OCI-LY7 (cell line): ENCODE measurements around the gene TANC1. TPM values are rescaled to one million over a fixed set of nuclear protein-coding genes. Genes with fewer than 3 reads are reported as not detected.

Source experiments
- BruUV-seq: library from RNA; stranded (reverse); fragments of 400-500 nt; replicated peaks from 2 replicates; lab custom pipeline; 2021; lab: Mats Ljungman, UMichigan
- CTCF ChIA-PET: fragments of 300-600 bp; sonication (Branson Sonifier 250); formaldehyde crosslinking; loops from one replicate; lab custom pipeline; 2022; ENCODE audit warnings: antibody characterized with exemption; ENCODE audit not compliant: unreplicated experiment; lab: Charles Lee
- POLR2A ChIA-PET: fragments of 300-600 bp; sonication (Branson Sonifier 250); formaldehyde crosslinking; loops from one replicate; lab custom pipeline; 2022; ENCODE audit warnings: antibody characterized with exemption; lab: Charles Lee
- DNase-seq: peaks from one replicate; pipeline ENCODE4 v3.0.0-alpha.2; 2015; ENCODE audit warnings: low spot score
- H2AFZ ChIP-seq: fragments of 200-600 bp; sonication (generic), shearing (Covaris generic); 2 replicates; pipeline ENCODE4 v1.6.1; 2014; ENCODE audit warnings: mild to moderate bottlenecking, antibody characterized with exemption, low read length, moderate library complexity
- H3K27ac ChIP-seq: fragments of 200-600 bp; sonication (generic); 2 replicates; pipeline ENCODE4 v1.5.1; 2014; ENCODE audit warnings: mixed run types, low read depth, mild to moderate bottlenecking, moderate library complexity, low read length, inconsistent platforms; ENCODE audit not compliant: poor library complexity, severe bottlenecking
- H3K36me3 ChIP-seq: fragments of 200-600 bp; sonication (generic); 2 replicates; pipeline ENCODE4 v1.6.1; 2014; ENCODE audit warnings: mild to moderate bottlenecking, antibody characterized with exemption, low read length, moderate library complexity, mixed read lengths; ENCODE audit not compliant: insufficient read depth
- H3K4me1 ChIP-seq: fragments of 200-600 bp; sonication (generic); 2 replicates; pipeline ENCODE4 v1.5.1; 2014; ENCODE audit warnings: mild to moderate bottlenecking, low read length; ENCODE audit not compliant: insufficient read depth, poor library complexity, severe bottlenecking
- H3K4me2 ChIP-seq: fragments of 200-600 bp; sonication (generic); 2 replicates; pipeline ENCODE4 v1.6.1; 2014; ENCODE audit warnings: mild to moderate bottlenecking, low read length
- H3K4me3 ChIP-seq: fragments of 200-600 bp; sonication (generic); 2 replicates; pipeline ENCODE4 v1.5.1; 2014; ENCODE audit warnings: mild to moderate bottlenecking, low read depth, low read length; ENCODE audit not compliant: poor library complexity, severe bottlenecking
- H3K79me2 ChIP-seq: fragments of 200-600 bp; sonication (generic); 2 replicates; pipeline ENCODE4 v1.6.1; 2016; ENCODE audit warnings: low read depth, mild to moderate bottlenecking, low read length, moderate library complexity, mixed read lengths; ENCODE audit not compliant: insufficient read depth
- H3K9me2 ChIP-seq: fragments of 200-600 bp; sonication (generic); 2 replicates; pipeline ENCODE4 v1.6.1; 2016; ENCODE audit warnings: mild to moderate bottlenecking, low read length, mixed read lengths; ENCODE audit not compliant: insufficient read depth
- H3K9me3 ChIP-seq: fragments of 200-600 bp; sonication (generic); 2 replicates; pipeline ENCODE4 v1.6.1; 2014; ENCODE audit warnings: mild to moderate bottlenecking, mixed run types, low read length, mixed read lengths
- H4K20me1 ChIP-seq: fragments of 200-600 bp; sonication (generic); 2 replicates; pipeline ENCODE4 v1.6.1; 2014; ENCODE audit warnings: mild to moderate bottlenecking, antibody characterized with exemption, low read length, moderate library complexity, mixed read lengths; ENCODE audit not compliant: insufficient read depth
- CTCF ChIP-seq: fragments of 200-600 bp; sonication (generic); conservative IDR thresholded peaks from 2 replicates; pipeline ENCODE4 v1.5.1; 2014; ENCODE audit warnings: mild to moderate bottlenecking, antibody characterized with exemption, low read length, moderate library complexity, mixed read lengths
- EZH2phosphoT487 ChIP-seq: fragments of 200-600 bp; sonication (generic); IDR thresholded peaks from 2 replicates; pipeline ENCODE4 v1.6.1; 2018; ENCODE audit warnings: low read depth, borderline replicate concordance, mild to moderate bottlenecking, mixed run types, antibody characterized with exemption, low read length, moderate library complexity, mixed read lengths
- intact Hi-C: fragments of 100-400 bp; cut with micrococcal nuclease; formaldehyde crosslinking; loops from one replicate; pipeline ENCODE4 v1.10.0; 2022; ENCODE audit not compliant: unreplicated experiment
- total RNA-seq, 2 experiments: library from RNA; depleted of rRNA in 1 of 2; stranded (reverse); fragments of >200 nt in 1 of 2; shearing (Covaris generic) in 1 of 2; gene quantifications; 2 replicates each; pipeline ENCODE4 v1.2.3, GENCODE V29; 2014 to 2022

TANC1 gene
- total RNA-seq, 2 experiments from 2014 or later, result 0.04 TPM; not detected in 1

GRCh38 chr2:159129824-159130223 is 161.4 kb downstream of the TANC1 start:
- POLR2A ChIA-PET, result interaction anchor here (0.7 to 0.8 kb wide), 2 partner anchors 31 to 1010 kb away, joined by 3 read pairs; no protein-coding TSS in a partner anchor

GRCh38 chr2:159130302-159130701 is 161.9 kb downstream of the TANC1 start:
- no peak overlapping the region for H3K4me2 ChIP-seq
- H3K9me2 ChIP-seq, result no peaks in the 10 kb centered on the region
- H3K36me3 ChIP-seq, result no peaks in the 10 kb centered on the region
- H3K4me1 ChIP-seq, result no peaks in the 10 kb centered on the region
- H3K79me2 ChIP-seq, result no peaks in the 10 kb centered on the region
- no peaks in the 10 kb centered on the region for H4K20me1 ChIP-seq
- intact Hi-C loops, result no loop called here
- no peak for TF ChIP-seq EZH2phosphoT487
- no peak for TF ChIP-seq CTCF
- no peak overlapping the region for H3K4me3 ChIP-seq
- no TSS peak for BruUV-seq
- H3K27ac ChIP-seq, result no peak overlapping the region
- ChIA-PET POLR2A (interaction anchor here (0.7 kb wide), 1 partner anchor 1010 kb away, joined by 3 read pairs; no protein-coding TSS in a partner anchor), CTCF (no interaction called here)
- no peaks in the 10 kb centered on the region for H3K9me3 ChIP-seq
- DNase-seq, result no peak
- no peak overlapping the region for H2AFZ ChIP-seq

More at GRCh38 chr2:159129824-159130223, 161.4 kb downstream of the TANC1 start:
- H3K4me2 ChIP-seq, result no peak overlapping the region
- no peaks in the 10 kb centered on the region for H4K20me1 ChIP-seq
- TF ChIP-seq EZH2phosphoT487 (no peak), CTCF (no peak)
- no peaks in the 10 kb centered on the region for H3K36me3 ChIP-seq
- H3K9me3 ChIP-seq, result no peaks in the 10 kb centered on the region
- DNase-seq, result no peak
- intact Hi-C loops, result no loop called here
- no peaks in the 10 kb centered on the region for H3K4me1 ChIP-seq
- H3K9me2 ChIP-seq, result no peaks in the 10 kb centered on the region
- H3K4me3 ChIP-seq, result no peak overlapping the region
- BruUV-seq, result no TSS peak
- no peak overlapping the region for H2AFZ ChIP-seq
- CTCF ChIA-PET, result no interaction called here
- no peaks in the 10 kb centered on the region for H3K79me2 ChIP-seq
- H3K27ac ChIP-seq, result no peak overlapping the region

- no TSS peak for BruUV-seq
- Histone ChIP-seq H3K9me3 (no peaks in the 10 kb centered on the region), H3K36me3 (no peaks in the 10 kb centered on the region), H3K79me2 (no peaks in the 10 kb centered on the region), H3K27ac (no peak overlapping the region), H3K4me1 (no peaks in the 10 kb centered on the region), H4K20me1 (no peaks in the 10 kb centered on the region), H3K4me3 (no peak overlapping the region), H3K4me2 (no peak overlapping the region), H3K9me2 (no peaks in the 10 kb centered on the region), H2AFZ (no peak overlapping the region)
- POLR2A ChIA-PET, result interaction anchor here (0.6 to 1.0 kb wide), 2 partner anchors 339 to 482 kb away, joined by 3 read pairs; no protein-coding TSS in a partner anchor
- TF ChIP-seq CTCF (no peak), EZH2phosphoT487 (no peak)
- intact Hi-C loops, result no loop called here
- DNase-seq, result no peak
- CTCF ChIA-PET, result no interaction called here
These were observed 162.9 kb downstream of the TANC1 start for GRCh38 chr2:159131267-159131913.
